ENCODE data around the gene TIMD4.

DNA sequence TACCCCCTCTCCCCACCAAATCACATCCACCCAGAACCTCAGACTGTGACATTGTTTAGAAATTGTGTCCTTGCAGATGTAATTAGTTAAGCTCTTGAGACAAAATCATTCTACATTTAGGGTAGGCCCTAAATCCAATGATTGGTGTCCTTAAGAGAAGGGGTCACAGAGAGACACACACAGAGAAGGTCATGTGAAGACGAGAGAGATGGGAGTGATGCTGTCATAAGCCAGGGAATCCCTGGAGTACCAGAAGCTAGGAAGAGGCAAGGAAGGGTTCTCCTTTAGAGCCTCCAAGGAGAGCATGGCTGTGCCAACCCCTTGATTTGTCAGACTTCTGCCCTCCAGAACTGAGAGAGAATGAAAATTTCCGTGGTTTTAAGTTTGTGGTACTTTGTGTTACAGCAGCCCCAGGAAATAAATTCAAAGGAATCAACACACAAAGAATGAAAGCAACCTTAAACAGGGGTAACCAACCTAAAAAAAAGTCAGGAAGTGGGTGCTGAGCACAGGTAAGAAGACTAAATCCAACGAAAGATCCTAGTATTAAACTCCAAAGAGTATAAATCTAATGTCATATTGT lies 33.6 kb downstream of the TIMD4 start:
- TF ChIP-seq, protein P1, sequence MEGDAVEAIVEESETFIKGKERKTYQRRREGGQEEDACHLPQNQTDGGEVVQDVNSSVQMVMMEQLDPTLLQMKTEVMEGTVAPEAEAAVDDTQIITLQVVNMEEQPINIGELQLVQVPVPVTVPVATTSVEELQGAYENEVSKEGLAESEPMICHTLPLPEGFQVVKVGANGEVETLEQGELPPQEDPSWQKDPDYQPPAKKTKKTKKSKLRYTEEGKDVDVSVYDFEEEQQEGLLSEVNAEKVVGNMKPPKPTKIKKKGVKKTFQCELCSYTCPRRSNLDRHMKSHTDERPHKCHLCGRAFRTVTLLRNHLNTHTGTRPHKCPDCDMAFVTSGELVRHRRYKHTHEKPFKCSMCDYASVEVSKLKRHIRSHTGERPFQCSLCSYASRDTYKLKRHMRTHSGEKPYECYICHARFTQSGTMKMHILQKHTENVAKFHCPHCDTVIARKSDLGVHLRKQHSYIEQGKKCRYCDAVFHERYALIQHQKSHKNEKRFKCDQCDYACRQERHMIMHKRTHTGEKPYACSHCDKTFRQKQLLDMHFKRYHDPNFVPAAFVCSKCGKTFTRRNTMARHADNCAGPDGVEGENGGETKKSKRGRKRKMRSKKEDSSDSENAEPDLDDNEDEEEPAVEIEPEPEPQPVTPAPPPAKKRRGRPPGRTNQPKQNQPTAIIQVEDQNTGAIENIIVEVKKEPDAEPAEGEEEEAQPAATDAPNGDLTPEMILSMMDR (IDR thresholded peaks at IDR 0.05) = no peak
- no peak for TF ChIP-seq ZFX (IDR thresholded peaks at IDR 0.05; ENCODE audit: borderline replicate concordance)

Data from 22Rv1 (cell line).